EH (cell line): Measurements from ENCODE around the gene ATN1.

Experiments used
- DNase-seq: peaks from one replicate; pipeline ENCODE4 v3.0.0-alpha.2; 2015; ENCODE audit warnings: low read depth

ATN1 gene

DNA sequence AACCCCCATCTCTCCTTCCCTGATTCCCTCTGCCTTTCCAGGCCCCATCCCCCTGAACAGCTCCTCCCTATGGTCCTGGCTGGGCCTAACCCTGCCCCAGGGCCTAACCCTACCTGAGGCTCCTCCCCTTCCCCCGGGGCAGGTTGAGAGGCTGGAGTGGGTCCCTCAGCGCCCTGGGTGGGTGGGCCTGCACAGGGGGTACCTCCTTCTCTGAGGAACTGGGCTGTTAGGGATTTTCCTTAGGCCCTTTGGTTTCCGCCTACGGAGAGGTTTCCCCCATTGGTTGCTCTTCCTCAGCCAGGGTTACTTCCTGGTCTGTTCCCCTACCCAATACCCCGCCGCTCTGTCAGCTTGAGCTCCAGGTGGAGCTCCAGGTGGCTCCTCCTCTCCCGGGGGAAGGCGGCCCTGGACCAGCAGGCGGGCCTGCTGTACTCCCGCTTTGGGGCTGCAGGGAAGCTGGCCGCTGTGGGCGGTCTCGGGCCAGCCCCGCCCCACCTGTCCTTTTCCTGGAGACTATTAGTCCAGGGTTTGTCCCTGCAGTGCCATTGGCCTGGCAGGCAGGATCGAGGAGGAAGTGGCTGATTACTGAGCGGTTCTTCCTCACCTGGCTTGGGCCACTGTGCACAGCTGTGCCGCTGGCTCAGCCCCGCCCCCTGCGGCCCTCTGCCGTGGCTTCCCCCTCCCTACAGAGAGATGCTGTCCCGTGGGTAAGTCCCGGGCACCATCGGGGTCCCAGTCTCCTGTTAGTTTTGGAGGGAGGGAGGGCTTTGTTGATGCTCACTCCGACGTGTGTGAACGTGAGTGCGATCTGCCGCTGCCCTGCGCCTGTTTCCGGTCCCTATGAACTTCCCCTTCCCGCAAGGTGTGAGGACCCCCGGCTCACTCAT is 18.5 kb downstream of the ATN1 start:
- no peak for DNase-seq

GRCh38 chr12:6946920-6947374 is 19.2 kb downstream of the ATN1 start:
- no peak for DNase-seq

DNA sequence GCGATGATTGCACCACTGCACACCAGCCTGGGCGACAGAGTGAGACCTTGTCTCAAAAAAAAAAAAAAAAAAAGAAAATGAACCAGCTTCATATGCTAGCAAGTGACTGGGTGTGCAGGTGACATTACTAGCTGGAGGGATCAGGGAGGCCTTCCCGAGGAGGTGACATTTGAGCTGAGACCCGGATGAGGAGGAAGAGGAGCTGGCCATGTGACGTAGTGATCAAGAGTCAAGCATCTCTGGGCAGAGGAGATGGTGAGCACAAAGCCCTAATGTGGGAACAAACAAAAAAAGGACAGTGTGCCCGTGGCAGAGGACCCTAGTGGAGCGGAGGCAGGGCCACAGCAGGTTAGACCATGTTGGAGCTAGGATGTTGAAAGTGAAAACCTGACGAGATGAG is 19.9 kb downstream of the ATN1 start:
- DNase-seq, result no peak

DNA sequence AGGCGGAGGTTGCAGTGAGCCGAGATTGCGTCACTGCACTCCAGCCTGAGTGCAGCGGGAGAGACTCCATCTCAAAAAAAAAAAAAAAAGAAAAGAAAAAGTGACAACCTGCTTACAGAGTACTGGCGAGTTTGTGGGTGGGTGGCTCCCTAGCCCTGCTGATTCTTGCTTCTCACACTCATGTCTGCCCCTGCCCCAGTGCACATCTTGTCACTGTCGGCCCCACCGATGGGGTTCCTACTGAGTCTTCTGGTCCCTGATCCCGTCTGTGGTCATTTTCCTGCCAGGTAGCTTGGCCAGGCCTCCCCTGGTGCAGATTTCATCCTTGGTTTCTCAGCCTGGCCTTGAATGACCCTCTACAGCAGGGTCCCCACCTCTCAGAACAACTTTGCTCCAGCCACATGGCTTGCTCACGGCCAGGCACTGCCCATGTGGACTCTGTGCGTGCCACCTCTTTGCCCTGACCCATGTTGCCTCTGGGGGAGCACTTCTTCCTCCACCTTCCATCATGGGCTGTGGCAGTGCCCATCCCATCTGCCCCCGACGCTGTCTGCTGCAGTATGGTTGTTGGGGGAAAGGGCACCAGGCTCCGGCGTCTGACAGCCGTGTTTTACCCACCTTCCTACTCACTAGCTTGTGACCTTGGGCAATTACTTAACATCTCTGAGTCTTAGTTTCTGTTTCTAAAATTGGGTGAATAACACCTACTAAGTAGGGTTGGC is 21.3 kb downstream of the ATN1 start:
- no peak for DNase-seq

DNA sequence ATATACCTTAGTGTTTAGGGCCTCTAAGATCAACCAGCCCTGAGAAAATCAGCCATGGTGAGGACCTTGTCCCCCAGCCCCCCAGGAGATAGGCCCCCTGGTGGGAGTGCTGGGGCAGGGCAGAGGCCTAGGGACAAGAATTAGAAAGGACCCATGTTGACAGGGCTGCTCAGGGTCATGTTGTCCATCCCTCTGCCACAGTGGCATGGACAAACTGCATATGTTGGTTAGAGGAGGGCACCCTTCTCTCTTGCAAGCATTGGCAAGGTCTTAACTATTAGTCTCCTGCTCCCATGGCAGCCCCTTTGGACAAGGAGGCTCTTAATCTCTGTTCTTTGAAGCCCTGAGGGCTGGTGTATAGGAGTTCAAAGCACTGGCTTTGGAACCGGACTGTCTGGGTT is 22.6 kb downstream of the ATN1 start:
- DNase-seq, result no peak

DNA sequence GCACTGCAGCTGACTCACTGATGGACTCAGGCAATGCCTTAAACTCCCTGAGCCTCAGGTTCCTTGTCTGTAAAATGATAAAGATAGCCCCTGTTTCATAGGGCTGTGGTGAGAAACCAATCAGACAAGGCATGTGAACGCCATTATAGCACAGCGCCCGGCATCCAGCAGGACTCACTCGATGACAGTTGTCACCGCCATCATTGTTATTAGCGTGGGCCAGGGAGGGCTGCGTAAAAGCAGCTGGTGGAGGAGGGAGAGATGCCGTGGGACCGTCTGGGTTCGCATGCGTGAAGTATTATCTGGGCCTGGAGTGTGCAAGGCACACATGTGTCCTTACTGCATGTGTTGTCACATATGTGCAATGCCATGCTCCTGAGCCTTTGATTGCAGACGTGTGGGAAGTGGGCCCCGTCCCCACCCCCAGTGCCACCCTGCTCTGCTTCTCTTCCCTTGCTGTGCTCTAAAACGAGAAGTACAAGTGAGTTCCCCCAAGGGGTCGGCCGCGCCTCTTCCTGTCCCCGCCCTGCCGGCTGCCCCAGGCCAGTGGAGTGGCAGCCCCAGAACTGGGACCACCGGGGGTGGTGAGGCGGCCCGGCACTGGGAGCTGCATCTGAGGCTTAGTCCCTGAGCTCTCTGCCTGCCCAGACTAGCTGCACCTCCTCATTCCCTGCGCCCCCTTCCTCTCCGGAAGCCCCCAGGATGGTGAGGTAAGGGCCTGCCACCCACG is 23.2 kb downstream of the ATN1 start, which contains the start of gene PTPN6:
TSS of gene PTPN6 (plus strand) at position 546 of the 730 bp plus-strand sequence. CDS start at position 703, 157 bp downstream.
- no peak for DNase-seq

GRCh38 chr12:6951551-6952120 is 23.9 kb downstream of the ATN1 start:
- DNase-seq, result no peak

DNA sequence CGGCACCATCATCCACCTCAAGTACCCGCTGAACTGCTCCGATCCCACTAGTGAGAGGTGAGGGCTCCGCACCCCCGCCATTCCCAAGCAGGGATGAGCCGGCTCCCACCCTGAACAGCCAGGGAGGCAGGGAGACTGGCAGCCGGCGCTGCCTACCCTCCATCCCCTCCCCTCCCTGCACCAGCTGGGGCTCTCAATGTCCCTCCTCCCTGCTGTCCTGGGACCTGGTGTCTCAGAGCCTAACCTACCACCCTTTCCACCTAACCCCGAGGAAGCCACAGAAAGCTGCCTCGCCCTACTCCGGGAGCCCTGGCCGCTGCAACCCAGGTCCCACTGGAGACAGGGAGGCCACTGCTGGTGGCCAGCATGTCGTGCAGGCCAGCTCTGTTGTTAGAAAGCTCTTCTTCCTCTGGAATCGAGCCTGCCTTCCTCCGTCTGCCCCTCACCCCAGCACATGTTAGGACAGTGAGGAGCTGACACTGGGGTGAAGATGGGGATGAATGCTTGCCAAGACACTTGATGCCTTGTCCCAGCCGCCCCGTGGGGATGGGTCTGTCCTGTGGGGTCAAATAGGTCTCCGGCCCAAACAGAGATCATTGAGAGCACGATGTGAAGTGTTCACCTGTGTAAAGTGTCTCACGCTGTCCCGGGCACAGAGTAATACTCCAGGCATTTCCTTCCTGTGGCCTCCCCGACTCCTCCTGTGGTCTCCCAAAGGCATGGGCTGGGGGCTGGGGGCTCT is 24.5 kb downstream of the ATN1 start:
- DNase-seq, result no peak

GRCh38 chr12:6952863-6953441 is 25.2 kb downstream of the ATN1 start:
- no peak for DNase-seq

DNA sequence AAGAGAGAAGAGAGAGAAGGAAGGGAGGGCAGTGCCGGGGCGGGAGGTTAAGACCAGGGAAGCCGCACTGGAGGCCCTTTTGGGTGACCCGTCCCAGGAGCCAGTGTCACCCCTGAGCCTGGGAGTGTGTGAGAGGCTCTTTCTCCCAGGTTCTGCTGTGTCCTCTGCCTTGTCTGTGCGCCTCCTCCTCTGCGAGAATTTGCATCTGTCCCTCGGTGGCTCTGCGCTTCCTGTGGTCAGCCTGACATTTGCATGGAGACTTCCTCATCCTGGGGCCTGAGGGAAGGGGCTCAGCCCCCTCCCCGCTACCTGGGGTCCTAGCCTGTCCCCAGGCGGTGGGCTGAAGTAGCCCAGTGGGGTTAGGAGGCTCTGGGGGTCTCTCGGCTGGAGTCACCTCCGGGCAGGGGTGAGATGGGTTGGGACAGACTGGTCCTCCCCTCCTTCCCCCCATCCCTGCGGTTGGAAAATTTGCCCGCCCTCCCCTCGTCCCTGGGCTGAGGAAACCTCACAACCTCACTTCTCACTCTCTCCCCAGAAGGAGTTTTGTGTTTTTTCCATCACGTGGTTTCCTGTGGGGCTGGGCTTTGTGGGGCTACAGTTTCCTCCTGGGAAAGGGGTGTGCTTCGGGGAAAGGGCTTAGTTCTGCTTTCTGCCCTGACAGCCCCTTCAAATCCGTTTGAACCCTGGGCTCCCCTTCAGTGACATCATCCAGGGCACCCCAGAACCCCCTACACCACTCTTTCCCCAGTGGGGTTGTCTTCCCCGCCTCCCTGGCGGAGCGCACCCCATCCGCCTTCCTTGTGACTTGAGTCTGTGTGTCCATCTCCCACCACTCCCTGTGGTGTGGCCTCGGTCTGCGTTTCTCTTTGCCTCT is 25.9 kb downstream of the ATN1 start:
- peak; percentile 69 for DNase-seq

GRCh38 chr12:6954316-6955107 is 26.8 kb downstream of the ATN1 start:
- DNase-seq, result no peak

GRCh38 chr12:6955108-6956020 is 27.6 kb downstream of the ATN1 start:
- no peak for DNase-seq

DNA sequence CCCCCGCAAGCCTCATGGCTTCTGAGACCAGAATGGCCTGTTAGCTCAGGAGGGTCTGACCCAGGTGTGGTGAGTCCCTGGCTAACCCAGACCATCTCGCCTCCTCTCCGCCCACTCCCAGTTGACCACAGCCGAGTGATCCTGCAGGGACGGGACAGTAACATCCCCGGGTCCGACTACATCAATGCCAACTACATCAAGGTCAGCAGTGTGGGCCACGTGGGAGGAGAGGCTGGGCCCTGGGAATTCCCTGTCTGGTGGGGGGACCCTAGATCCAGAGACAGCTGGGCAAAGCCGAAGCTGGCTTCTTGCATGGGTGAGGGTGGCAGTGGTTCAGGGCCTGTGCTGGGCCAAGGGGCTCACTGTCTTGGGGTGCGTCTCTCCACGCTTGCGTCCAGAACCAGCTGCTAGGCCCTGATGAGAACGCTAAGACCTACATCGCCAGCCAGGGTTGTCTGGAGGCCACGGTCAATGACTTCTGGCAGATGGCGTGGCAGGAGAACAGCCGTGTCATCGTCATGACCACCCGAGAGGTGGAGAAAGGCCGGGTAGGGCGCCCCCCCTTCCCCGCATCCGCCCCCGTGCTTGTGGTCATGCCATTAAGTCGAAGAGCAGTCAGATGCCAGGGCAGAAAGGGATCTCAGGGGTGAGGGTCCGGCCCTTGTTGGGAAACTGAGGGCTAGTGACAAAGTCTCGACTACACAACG is 28.4 kb downstream of the ATN1 start:
- no peak for DNase-seq

GRCh38 chr12:6957151-6957701 is 29.5 kb downstream of the ATN1 start:
- no peak for DNase-seq

DNA sequence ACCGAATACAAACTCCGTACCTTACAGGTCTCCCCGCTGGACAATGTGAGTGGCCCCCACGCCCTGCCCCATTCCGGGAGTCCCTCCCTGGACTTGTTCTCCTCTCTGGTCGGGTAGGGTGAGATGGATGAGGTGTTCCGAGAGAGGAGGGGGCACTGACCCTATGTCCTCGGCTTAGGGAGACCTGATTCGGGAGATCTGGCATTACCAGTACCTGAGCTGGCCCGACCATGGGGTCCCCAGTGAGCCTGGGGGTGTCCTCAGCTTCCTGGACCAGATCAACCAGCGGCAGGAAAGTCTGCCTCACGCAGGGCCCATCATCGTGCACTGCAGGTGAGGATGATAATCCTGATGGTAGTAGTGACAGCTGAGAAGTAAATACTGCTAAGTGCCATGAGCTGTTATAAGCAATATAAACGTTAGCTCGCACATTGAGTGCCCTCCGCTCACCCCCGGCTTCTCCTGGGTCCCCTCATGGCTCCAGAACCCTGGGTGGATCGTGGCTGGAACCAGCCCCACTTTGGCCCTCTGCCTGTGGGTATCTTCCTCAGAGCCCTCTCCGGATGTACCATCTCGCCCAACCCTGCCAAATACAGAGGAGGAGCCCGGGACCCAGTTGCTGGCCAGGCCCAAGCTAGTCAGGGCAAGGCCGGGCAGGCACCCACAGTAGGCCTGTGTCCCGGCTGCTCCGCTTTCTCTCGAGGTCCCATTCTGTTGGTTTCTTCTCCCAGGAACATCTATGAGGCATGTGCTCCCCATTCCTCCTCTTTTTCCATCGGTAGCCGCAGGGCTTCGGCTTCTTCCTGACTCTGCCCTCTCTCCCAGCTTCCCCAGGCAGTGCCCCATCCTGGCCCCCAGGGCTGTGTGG is 30.2 kb downstream of the ATN1 start:
- DNase-seq, result no peak

DNA sequence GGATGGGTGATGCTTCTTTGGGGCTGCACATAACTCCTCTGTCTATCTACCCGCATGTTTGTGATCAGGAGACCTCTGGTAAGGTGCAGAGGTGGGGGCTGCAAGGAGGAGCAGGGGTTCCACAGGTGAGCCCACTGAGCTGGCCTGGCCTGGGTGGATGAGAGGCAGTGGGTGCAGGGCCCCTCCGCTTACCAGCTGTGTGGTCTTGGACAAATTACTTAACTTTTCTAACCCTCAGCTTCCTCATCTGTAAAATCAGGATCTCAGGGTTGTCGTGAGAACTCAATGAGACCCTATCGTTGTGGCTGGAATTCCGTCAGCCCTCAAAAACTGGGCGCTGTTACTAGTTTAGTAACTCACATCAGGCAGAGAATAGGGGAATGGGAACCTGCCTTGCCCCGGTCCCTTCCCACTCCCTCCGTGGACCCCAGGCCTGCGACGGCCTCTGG is 30.9 kb downstream of the ATN1 start:
- DNase-seq, result no peak
